Mononuclear cell (primary cell): ENCODE measurements around the gene TLX1. TPM values are rescaled to one million over a fixed set of nuclear protein-coding genes. Genes with fewer than 3 reads are reported as not detected.
A peak's percentile ranks its signal among the peaks of the same experiment; 100 is the strongest.

Source experiments
- H3K27me3 ChIP-seq: 2 replicates; pipeline ENCODE4 v1.6.0; 2011; ENCODE audit warnings: low read length, control low read depth; ENCODE audit not compliant: insufficient read depth
- H3K4me1 ChIP-seq: 2 replicates; pipeline ENCODE4 v1.5.1; 2011; ENCODE audit warnings: mild to moderate bottlenecking, low read length, control low read depth; ENCODE audit not compliant: insufficient read depth
- H3K4me3 ChIP-seq: 2 replicates; pipeline ENCODE4 v1.5.1; 2011; ENCODE audit warnings: mild to moderate bottlenecking, low read length, moderate library complexity
- H3K9me3 ChIP-seq: 2 replicates; pipeline ENCODE4 v1.5.1; 2011; ENCODE audit warnings: low read depth, mild to moderate bottlenecking, control low read depth, low read length
- total RNA-seq: library from RNA; depleted of rRNA; stranded (reverse); fragments of >200 nt; gene quantifications from one replicate; pipeline ENCODE4 v1.2.3, GENCODE V29; 2012

TLX1 gene
- total RNA-seq, 1 donor, result not detected

- H3K4me1 ChIP-seq, result no peaks in the 10 kb centered on the region
- no peaks in the 10 kb centered on the region for H3K9me3 ChIP-seq
- peaks cover 7% of the 10 kb centered on the region for H3K27me3 ChIP-seq
- H3K4me3 ChIP-seq, result no peak overlapping the region
Observed at GRCh38 chr10:101101372-101101881, 29.7 kb upstream of the TLX1 start.

GRCh38 chr10:101103430-101103829, 27.7 kb upstream of the TLX1 start:
- Histone ChIP-seq H3K4me1 (no peaks in the 10 kb centered on the region), H3K27me3 (peaks cover 7% of the 10 kb centered on the region), H3K9me3 (no peaks in the 10 kb centered on the region), H3K4me3 (no peak overlapping the region)

GRCh38 chr10:101106351-101106750, 24.7 kb upstream of the TLX1 start:
- peaks cover 4% of the 10 kb centered on the region for H3K27me3 ChIP-seq
- no peaks in the 10 kb centered on the region for H3K9me3 ChIP-seq
- no peaks in the 10 kb centered on the region for H3K4me1 ChIP-seq
- H3K4me3 ChIP-seq, result no peak overlapping the region

- no peaks in the 10 kb centered on the region for H3K9me3 ChIP-seq
- no peaks in the 10 kb centered on the region for H3K27me3 ChIP-seq
- no peaks in the 10 kb centered on the region for H3K4me1 ChIP-seq
- no peak overlapping the region for H3K4me3 ChIP-seq
Observed at GRCh38 chr10:101107771-101108170, 23.3 kb upstream of the TLX1 start.

GRCh38 chr10:101110856-101111523, 20.1 kb upstream of the TLX1 start:
- Histone ChIP-seq H3K27me3 (peaks cover 2% of the 10 kb centered on the region), H3K4me1 (no peaks in the 10 kb centered on the region), H3K4me3 (no peak overlapping the region), H3K9me3 (no peaks in the 10 kb centered on the region)

GRCh38 chr10:101111547-101111946, 19.6 kb upstream of the TLX1 start:
- Histone ChIP-seq H3K4me3 (no peak overlapping the region), H3K4me1 (no peaks in the 10 kb centered on the region), H3K27me3 (peaks cover 2% of the 10 kb centered on the region), H3K9me3 (no peaks in the 10 kb centered on the region)

- Histone ChIP-seq H3K9me3 (no peaks in the 10 kb centered on the region), H3K4me1 (no peaks in the 10 kb centered on the region), H3K27me3 (peaks cover 2% of the 10 kb centered on the region), H3K4me3 (no peak overlapping the region)
Observed at GRCh38 chr10:101112799-101113594, 18.1 kb upstream of the TLX1 start.

GRCh38 chr10:101113890-101114403, 17.2 kb upstream of the TLX1 start:
- peaks cover 2% of the 10 kb centered on the region for H3K27me3 ChIP-seq
- no peaks in the 10 kb centered on the region for H3K4me1 ChIP-seq
- no peaks in the 10 kb centered on the region for H3K9me3 ChIP-seq
- H3K4me3 ChIP-seq, result no peak overlapping the region

- H3K4me1 ChIP-seq, result no peaks in the 10 kb centered on the region
- peaks cover 8% of the 10 kb centered on the region for H3K27me3 ChIP-seq
- no peaks in the 10 kb centered on the region for H3K9me3 ChIP-seq
- no peak overlapping the region for H3K4me3 ChIP-seq
Observed at GRCh38 chr10:101114646-101115045, 16.5 kb upstream of the TLX1 start.

GRCh38 chr10:101116754-101117153, 14.3 kb upstream of the TLX1 start:
- no peaks in the 10 kb centered on the region for H3K9me3 ChIP-seq
- H3K4me1 ChIP-seq, result peaks cover 11% of the 10 kb centered on the region
- H3K27me3 ChIP-seq, result peaks cover 29% of the 10 kb centered on the region
- H3K4me3 ChIP-seq, result no peak overlapping the region

GRCh38 chr10:101118031-101118430, 13.1 kb upstream of the TLX1 start:
- Histone ChIP-seq H3K4me1 (peaks cover 19% of the 10 kb centered on the region), H3K9me3 (no peaks in the 10 kb centered on the region), H3K27me3 (peaks cover 41% of the 10 kb centered on the region), H3K4me3 (no peak overlapping the region)

GRCh38 chr10:101120520-101120883, 10.6 kb upstream of the TLX1 start:
- no peaks in the 10 kb centered on the region for H3K9me3 ChIP-seq
- peak overlapping the region; percentile 30 for H3K4me3 ChIP-seq
- peaks cover 64% of the 10 kb centered on the region for H3K27me3 ChIP-seq
- peaks cover 25% of the 10 kb centered on the region for H3K4me1 ChIP-seq

GRCh38 chr10:101120884-101121653, 10.0 kb upstream of the TLX1 start:
- Histone ChIP-seq H3K4me1 (peaks cover 25% of the 10 kb centered on the region), H3K27me3 (peaks cover 69% of the 10 kb centered on the region), H3K4me3 (peak overlapping the region; percentile 30), H3K9me3 (no peaks in the 10 kb centered on the region)

GRCh38 chr10:101121654-101122031, 9.5 kb upstream of the TLX1 start:
- Histone ChIP-seq H3K9me3 (no peaks in the 10 kb centered on the region), H3K27me3 (peaks cover 75% of the 10 kb centered on the region), H3K4me1 (peaks cover 25% of the 10 kb centered on the region), H3K4me3 (no peak overlapping the region)
